Stimulated activated CD4-positive, alpha-beta T cell treated with anti-CD3 and anti-CD28 coated beads, Interleukin-15, amount 100 ng/mL, for 24 hours (primary cell): Measurements from ENCODE around the gene POM121C.
"Not testable (repeated sequence)": the region's sequence is repeated elsewhere in the genome, so short reads cannot be mapped to it uniquely, and the experiment has no call there.

Experiments
- DNase-seq: peaks from one replicate; pipeline ENCODE4 v3.0.0-alpha.2; 2020

POM121C gene

GRCh38 chr7:75374519-75375317 is 111.4 kb downstream of the POM121C start:
- not testable (repeated sequence) for DNase-seq

GRCh38 chr7:75374144-75374518 is 112.0 kb downstream of the POM121C start:
- not testable (repeated sequence) for DNase-seq

- DNase-seq: not testable (repeated sequence)
Observed at GRCh38 chr7:75367313-75367712, 118.8 kb downstream of the POM121C start.
